ENCODE measurements around the gene PDHX. TPM values are rescaled to one million over a fixed set of nuclear protein-coding genes. Genes with fewer than 3 reads are reported as not detected.

Gene PDHX
- polyA plus RNA-seq, 3 donors, result 9.3 to 19.5 (median 17.5) TPM

DNA sequence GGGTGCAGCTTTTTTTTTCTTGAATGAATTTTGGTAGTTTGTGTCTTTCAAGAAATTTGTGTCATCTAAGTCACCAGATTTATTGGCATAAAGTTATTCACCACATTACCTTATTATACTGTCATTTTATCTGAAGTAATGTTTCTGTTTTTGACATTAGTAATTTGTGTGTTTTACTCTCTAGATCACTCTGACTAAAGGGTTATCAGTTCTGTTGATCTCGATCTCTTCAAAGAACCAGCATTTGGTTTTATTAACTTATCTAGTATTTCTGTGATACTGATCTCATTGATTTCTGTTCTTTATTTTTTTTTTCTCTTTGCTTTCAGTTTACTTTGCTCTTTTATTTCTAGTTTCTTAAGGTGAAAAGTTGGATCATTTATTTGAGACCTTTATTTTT lies 55.5 kb downstream of the PDHX start:
- Histone ChIP-seq H3K27ac (ENCODE audit: low read depth in 1 of 2, low read length in 2 of 2) (no peak overlapping the region), H3K4me3 (replicated peaks in 1 of 3; ENCODE audit: low read depth in 2 of 3, low read length in 3 of 3) (no peak overlapping the region), H3K36me3 (replicated peaks in 1 of 2; ENCODE audit: control insufficient read depth in 1 of 2, insufficient read depth in 2 of 2, low read length in 2 of 2) (peaks cover 19 to 73% of the 10 kb centered on the region in 2 donors), H3K9ac (ENCODE audit: insufficient read depth, low read length, poor library complexity, severe bottlenecking) (no peak overlapping the region), H4K20me1 (ENCODE audit: insufficient read depth, low read length) (no peaks in the 10 kb centered on the region), H3K27me3 (ENCODE audit: control insufficient read depth in 2 of 2, insufficient read depth in 2 of 2, low read length in 2 of 2) (no peaks in the 10 kb centered on the region), H2AFZ (ENCODE audit: insufficient read depth, low read depth, low read length, poor library complexity, severe bottlenecking) (no peak overlapping the region), H3K9me3 (replicated peaks in 1 of 2; ENCODE audit: control insufficient read depth in 1 of 2, insufficient read depth in 1 of 2, low read length in 2 of 2) (no peaks in the 10 kb centered on the region), H3K4me2 (replicated peaks; ENCODE audit: extremely low read depth, low read length, poor library complexity, severe bottlenecking) (no peak overlapping the region), H3K4me1 (ENCODE audit: control insufficient read depth in 1 of 2, insufficient read depth in 2 of 2, low read length in 2 of 2) (peaks cover 0 to 3% of the 10 kb centered on the region in 2 donors), H3K79me2 (ENCODE audit: insufficient read depth, low read length) (no peaks in the 10 kb centered on the region)
- DNase-seq, result no peak
- TF ChIP-seq, protein P1, sequence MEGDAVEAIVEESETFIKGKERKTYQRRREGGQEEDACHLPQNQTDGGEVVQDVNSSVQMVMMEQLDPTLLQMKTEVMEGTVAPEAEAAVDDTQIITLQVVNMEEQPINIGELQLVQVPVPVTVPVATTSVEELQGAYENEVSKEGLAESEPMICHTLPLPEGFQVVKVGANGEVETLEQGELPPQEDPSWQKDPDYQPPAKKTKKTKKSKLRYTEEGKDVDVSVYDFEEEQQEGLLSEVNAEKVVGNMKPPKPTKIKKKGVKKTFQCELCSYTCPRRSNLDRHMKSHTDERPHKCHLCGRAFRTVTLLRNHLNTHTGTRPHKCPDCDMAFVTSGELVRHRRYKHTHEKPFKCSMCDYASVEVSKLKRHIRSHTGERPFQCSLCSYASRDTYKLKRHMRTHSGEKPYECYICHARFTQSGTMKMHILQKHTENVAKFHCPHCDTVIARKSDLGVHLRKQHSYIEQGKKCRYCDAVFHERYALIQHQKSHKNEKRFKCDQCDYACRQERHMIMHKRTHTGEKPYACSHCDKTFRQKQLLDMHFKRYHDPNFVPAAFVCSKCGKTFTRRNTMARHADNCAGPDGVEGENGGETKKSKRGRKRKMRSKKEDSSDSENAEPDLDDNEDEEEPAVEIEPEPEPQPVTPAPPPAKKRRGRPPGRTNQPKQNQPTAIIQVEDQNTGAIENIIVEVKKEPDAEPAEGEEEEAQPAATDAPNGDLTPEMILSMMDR (IDR thresholded peaks at IDR 0.05), result no peak
- no peaks in the 10 kb centered on the region for H3K9me3 Mint-ChIP-seq
- WGBS (ENCODE audit: insufficient coverage), result no CpG with 5 or more reads among the region's 1 CpG
- H3K4me1 Mint-ChIP-seq, result peaks cover 7% of the 10 kb centered on the region
- no peak overlapping the region for H3K27ac Mint-ChIP-seq
- peaks cover 64 to 82% of the 10 kb centered on the region in 2 donors for H3K36me3 Mint-ChIP-seq
- no peak overlapping the region for H3K4me3 Mint-ChIP-seq
- H3K27me3 Mint-ChIP-seq (ENCODE audit: low read depth in 3 of 3), result no peaks in the 10 kb centered on the region
- intact Hi-C loops (cut with micrococcal nuclease), result no loop called here

DNA sequence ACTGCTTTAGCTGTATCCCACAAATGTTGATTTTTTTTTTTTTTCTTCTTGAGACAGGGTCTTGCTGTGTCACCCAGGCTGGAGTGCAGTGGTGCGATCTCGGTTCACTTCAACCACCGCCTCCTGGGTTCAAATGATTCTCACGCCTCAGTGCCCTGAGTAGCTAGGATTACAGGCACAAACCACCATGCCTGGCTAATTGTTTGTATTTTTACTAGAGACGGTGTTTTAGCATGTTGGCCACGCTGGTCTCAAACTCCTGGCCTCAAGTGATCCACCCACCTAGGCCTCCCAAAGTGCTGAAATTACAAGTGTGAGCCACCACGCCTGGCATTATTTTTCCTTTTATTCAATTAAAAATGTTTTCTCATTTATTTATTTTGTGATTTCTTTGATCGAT lies 55.9 kb downstream of the PDHX start:
- Histone ChIP-seq H4K20me1 (ENCODE audit: insufficient read depth, low read length) (no peaks in the 10 kb centered on the region), H3K4me1 (ENCODE audit: control insufficient read depth in 1 of 2, insufficient read depth in 2 of 2, low read length in 2 of 2) (peaks cover 0 to 7% of the 10 kb centered on the region in 2 donors), H3K36me3 (replicated peaks in 1 of 2; ENCODE audit: control insufficient read depth in 1 of 2, insufficient read depth in 2 of 2, low read length in 2 of 2) (peaks cover 19 to 71% of the 10 kb centered on the region in 2 donors), H3K9me3 (replicated peaks in 1 of 2; ENCODE audit: control insufficient read depth in 1 of 2, insufficient read depth in 1 of 2, low read length in 2 of 2) (no peaks in the 10 kb centered on the region), H3K9ac (ENCODE audit: insufficient read depth, low read length, poor library complexity, severe bottlenecking) (no peak overlapping the region), H3K27ac (ENCODE audit: low read depth in 1 of 2, low read length in 2 of 2) (no peak overlapping the region), H3K27me3 (ENCODE audit: control insufficient read depth in 2 of 2, insufficient read depth in 2 of 2, low read length in 2 of 2) (no peaks in the 10 kb centered on the region), H3K4me3 (replicated peaks in 1 of 3; ENCODE audit: low read depth in 2 of 3, low read length in 3 of 3) (no peak overlapping the region), H3K79me2 (ENCODE audit: insufficient read depth, low read length) (no peaks in the 10 kb centered on the region), H3K4me2 (replicated peaks; ENCODE audit: extremely low read depth, low read length, poor library complexity, severe bottlenecking) (no peak overlapping the region), H2AFZ (ENCODE audit: insufficient read depth, low read depth, low read length, poor library complexity, severe bottlenecking) (no peak overlapping the region)
- Mint-ChIP-seq H3K36me3 (peaks cover 62 to 79% of the 10 kb centered on the region in 2 donors), H3K27ac (no peak overlapping the region), H3K9me3 (no peaks in the 10 kb centered on the region), H3K4me3 (no peak overlapping the region), H3K4me1 (peaks cover 12% of the 10 kb centered on the region), H3K27me3 (ENCODE audit: low read depth in 3 of 3) (no peaks in the 10 kb centered on the region)
- intact Hi-C loops (cut with micrococcal nuclease), result no loop called here
- WGBS (ENCODE audit: insufficient coverage), result 100% methylated on average over 4 of the region's 8 CpGs
- TF ChIP-seq, protein P1 (IDR thresholded peaks at IDR 0.05), result no peak
- no peak for DNase-seq
